Lower lobe of right lung (tissue), 2 donors: Measurements from ENCODE around the gene THSD4. TPM values are rescaled to one million over a fixed set of nuclear protein-coding genes. Genes with fewer than 3 reads are reported as not detected.
"Not testable (repeated sequence)": the region's sequence is repeated elsewhere in the genome, so short reads cannot be mapped to it uniquely, and the experiment has no call there.

ENCODE experiments used
- ATAC-seq, 2 donors: fragments of 200-7000 bp; cut with Tn5 transposase; one replicate each; pipeline ENCODE4 v1.9.1; 2020 to 2022; ENCODE audit warnings: mild to moderate bottlenecking in 2 of 2, moderate library complexity in 2 of 2
- DNase-seq: peaks from one replicate; pipeline ENCODE4 v3.0.0-alpha.2; 2020
- H3K27ac ChIP-seq: fragments of 200-600 bp; one replicate; pipeline ENCODE4 v1.8.0; 2022
- H3K27me3 ChIP-seq: fragments of 200-600 bp; one replicate; pipeline ENCODE4 v1.8.0; 2022; ENCODE audit warnings: low read depth
- H3K36me3 ChIP-seq: fragments of 200-600 bp; one replicate; pipeline ENCODE4 v1.8.0; 2022; ENCODE audit warnings: mild to moderate bottlenecking
- H3K4me1 ChIP-seq: fragments of 200-600 bp; one replicate; pipeline ENCODE4 v1.8.0; 2022
- H3K4me3 ChIP-seq: fragments of 200-600 bp; one replicate; pipeline ENCODE4 v1.8.0; 2022; ENCODE audit warnings: mild to moderate bottlenecking
- H3K9me3 ChIP-seq: fragments of 200-600 bp; one replicate; pipeline ENCODE4 v1.8.0; 2022
- intact Hi-C: fragments of 100-400 bp; cut with DNase I; formaldehyde crosslinking; loops from one replicate; pipeline ENCODE4 v1.11.0; 2022
- total RNA-seq: library from RNA; stranded (reverse); fragmentation: NEBNext Ultra II Directional; extraction: Animal tissue kit (Norgen Biotek cat#: 25700); gene quantifications from one replicate; pipeline ENCODE4 v1.2.1, GENCODE V29; 2021
- TF ChIP-seq, protein P1 (sequence below): fragments of 200-600 bp; IDR thresholded peaks from one replicate; pipeline ENCODE4 v1.8.0; 2022; ENCODE audit warnings: antibody characterized with exemption, mild to moderate bottlenecking
- donor health status: DM: no; HTN: yes; CAD: no; lungs with severe emphysema.

THSD4 gene
- total RNA-seq, 1 donor from 2014 or later, result 18.2 TPM

DNA sequence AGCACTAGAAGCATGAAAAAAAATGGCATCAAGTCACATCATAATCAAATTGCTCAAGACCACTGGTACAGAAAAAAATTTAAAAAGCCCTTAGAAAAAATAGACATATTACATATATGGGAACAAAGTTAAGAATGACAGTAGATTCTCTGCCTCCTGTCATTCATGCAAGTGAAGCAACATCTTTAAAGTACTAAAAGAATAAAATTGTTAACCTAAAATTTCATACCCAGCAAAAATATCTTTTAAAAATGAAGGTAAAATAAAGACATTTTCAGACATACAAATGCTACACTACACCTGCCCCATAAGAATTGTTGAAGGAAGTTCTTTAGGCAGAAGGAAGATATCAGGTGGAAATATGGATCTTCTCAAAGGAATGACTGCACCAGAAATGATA is 55.9 kb downstream of the THSD4 start:
- Histone ChIP-seq H3K4me3 (no peak overlapping the region), H3K4me1 (no peaks in the 10 kb centered on the region), H3K36me3 (no peaks in the 10 kb centered on the region), H3K27me3 (no peaks in the 10 kb centered on the region), H3K27ac (no peak overlapping the region), H3K9me3 (no peaks in the 10 kb centered on the region)
- TF ChIP-seq, protein P1, sequence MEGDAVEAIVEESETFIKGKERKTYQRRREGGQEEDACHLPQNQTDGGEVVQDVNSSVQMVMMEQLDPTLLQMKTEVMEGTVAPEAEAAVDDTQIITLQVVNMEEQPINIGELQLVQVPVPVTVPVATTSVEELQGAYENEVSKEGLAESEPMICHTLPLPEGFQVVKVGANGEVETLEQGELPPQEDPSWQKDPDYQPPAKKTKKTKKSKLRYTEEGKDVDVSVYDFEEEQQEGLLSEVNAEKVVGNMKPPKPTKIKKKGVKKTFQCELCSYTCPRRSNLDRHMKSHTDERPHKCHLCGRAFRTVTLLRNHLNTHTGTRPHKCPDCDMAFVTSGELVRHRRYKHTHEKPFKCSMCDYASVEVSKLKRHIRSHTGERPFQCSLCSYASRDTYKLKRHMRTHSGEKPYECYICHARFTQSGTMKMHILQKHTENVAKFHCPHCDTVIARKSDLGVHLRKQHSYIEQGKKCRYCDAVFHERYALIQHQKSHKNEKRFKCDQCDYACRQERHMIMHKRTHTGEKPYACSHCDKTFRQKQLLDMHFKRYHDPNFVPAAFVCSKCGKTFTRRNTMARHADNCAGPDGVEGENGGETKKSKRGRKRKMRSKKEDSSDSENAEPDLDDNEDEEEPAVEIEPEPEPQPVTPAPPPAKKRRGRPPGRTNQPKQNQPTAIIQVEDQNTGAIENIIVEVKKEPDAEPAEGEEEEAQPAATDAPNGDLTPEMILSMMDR, result no peak
- ATAC-seq, result no peak
- no peak for DNase-seq
- intact Hi-C loops, result no loop called here

- H3K27me3 ChIP-seq, H3K4me3 ChIP-seq, H3K27ac ChIP-seq, H3K9me3 ChIP-seq, DNase-seq, intact Hi-C loops, H3K36me3 ChIP-seq, ATAC-seq, H3K4me1 ChIP-seq: not testable (repeated sequence)
These were observed 59.1 kb downstream of the THSD4 start for GRCh38 chr15:71174360-71174759.

- Histone ChIP-seq H3K9me3 (no peaks in the 10 kb centered on the region), H3K4me3 (no peak overlapping the region), H3K27ac (no peak overlapping the region), H3K4me1 (no peaks in the 10 kb centered on the region), H3K36me3 (no peaks in the 10 kb centered on the region), H3K27me3 (no peaks in the 10 kb centered on the region)
- ATAC-seq, result no peak
- DNase-seq, result no peak
- TF ChIP-seq, protein P1, result no peak
- intact Hi-C loops, result no loop called here
These were observed 65.9 kb downstream of the THSD4 start for GRCh38 chr15:71180986-71181853.

DNA sequence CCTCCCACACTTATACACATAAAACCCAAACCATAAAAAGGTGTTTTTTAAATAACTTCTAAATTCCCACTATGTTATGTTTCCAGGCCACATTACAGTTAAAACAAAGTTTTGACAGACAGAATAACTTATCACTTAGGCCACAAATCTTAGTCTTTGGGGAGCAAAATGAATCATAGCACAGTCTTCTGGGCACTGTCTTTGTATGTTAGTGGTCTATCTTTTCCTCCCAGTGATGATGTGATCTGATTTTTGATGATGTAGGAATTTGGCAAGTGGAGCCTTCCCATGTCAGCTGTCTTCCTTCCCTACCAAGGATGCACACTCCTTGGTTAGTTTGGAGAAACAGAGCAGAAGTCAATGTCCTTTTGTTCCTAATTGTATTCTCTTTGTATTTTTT is 67.3 kb downstream of the THSD4 start:
- ATAC-seq (no peak), DNase-seq (no peak)
- TF ChIP-seq, protein P1, result no peak
- Histone ChIP-seq H3K9me3 (no peaks in the 10 kb centered on the region), H3K36me3 (no peaks in the 10 kb centered on the region), H3K27me3 (no peaks in the 10 kb centered on the region), H3K4me1 (no peaks in the 10 kb centered on the region), H3K4me3 (no peak overlapping the region), H3K27ac (no peak overlapping the region)
- intact Hi-C loops, result no loop called here

DNA sequence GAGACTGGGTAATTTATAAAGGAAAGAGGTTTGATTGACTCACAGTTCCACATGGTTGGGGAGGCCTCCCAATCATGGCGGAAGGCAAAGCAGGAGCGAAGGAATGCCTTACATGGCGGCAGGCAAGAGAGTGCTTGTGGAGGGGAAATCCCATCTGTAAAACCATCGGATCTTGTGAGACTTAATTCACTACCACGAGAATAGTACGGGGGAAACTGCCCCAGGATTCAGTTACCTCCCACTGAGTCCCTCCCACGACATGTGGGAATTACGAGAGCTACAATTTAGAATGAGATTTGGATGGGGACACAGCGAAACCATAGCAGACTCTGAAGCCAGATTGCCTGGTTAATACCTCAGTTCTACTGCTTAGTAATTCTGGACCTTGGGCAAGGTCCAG is 67.8 kb downstream of the THSD4 start:
- no peak for DNase-seq
- ATAC-seq, result no peak
- intact Hi-C loops, result no loop called here
- TF ChIP-seq, protein P1, result no peak
- no peak overlapping the region for H3K27ac ChIP-seq
- H3K36me3 ChIP-seq, result no peaks in the 10 kb centered on the region
- no peaks in the 10 kb centered on the region for H3K9me3 ChIP-seq
- no peaks in the 10 kb centered on the region for H3K27me3 ChIP-seq
- no peak overlapping the region for H3K4me3 ChIP-seq
- H3K4me1 ChIP-seq, result no peaks in the 10 kb centered on the region

DNA sequence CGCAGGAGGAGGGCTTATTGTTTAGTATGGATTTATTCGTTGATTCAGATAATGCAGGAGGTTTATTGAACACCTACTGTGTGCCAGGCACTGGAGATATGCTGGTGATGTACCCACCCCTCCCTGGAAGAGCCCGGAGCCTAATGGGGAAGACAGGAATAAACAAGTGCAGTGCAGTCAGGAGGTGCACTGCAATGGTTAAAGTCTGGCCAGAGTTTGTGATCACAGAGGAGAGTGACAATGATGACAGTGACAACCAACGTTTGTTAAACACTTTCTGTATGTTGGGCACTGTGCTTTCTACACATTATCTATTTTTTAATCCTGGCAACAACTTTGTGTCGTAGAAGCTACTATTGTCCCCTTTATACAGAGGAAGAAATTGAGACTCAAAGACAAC is 70.4 kb downstream of the THSD4 start:
- Histone ChIP-seq H3K4me1 (no peaks in the 10 kb centered on the region), H3K36me3 (no peaks in the 10 kb centered on the region), H3K27ac (no peak overlapping the region), H3K27me3 (no peaks in the 10 kb centered on the region), H3K9me3 (no peaks in the 10 kb centered on the region), H3K4me3 (no peak overlapping the region)
- TF ChIP-seq, protein P1, result no peak
- intact Hi-C loops, result no loop called here
- no peak for ATAC-seq
- no peak for DNase-seq
